DMS114 treated with DMSO at 0.1 percent for 48 hours (cell line): Measurements from ENCODE around the gene MRPL48.
A peak's percentile ranks its signal among the peaks of the same experiment; 100 is the strongest.
"Not testable (repeated sequence)": the region's sequence is repeated elsewhere in the genome, so short reads cannot be mapped to it uniquely, and the experiment has no call there.

Source experiments
- DNase-seq: peaks from one replicate; lab custom pipeline; 2025; ENCODE audit not compliant: unreplicated experiment; lab: John Stamatoyannopoulos, UW

MRPL48 gene

DNA sequence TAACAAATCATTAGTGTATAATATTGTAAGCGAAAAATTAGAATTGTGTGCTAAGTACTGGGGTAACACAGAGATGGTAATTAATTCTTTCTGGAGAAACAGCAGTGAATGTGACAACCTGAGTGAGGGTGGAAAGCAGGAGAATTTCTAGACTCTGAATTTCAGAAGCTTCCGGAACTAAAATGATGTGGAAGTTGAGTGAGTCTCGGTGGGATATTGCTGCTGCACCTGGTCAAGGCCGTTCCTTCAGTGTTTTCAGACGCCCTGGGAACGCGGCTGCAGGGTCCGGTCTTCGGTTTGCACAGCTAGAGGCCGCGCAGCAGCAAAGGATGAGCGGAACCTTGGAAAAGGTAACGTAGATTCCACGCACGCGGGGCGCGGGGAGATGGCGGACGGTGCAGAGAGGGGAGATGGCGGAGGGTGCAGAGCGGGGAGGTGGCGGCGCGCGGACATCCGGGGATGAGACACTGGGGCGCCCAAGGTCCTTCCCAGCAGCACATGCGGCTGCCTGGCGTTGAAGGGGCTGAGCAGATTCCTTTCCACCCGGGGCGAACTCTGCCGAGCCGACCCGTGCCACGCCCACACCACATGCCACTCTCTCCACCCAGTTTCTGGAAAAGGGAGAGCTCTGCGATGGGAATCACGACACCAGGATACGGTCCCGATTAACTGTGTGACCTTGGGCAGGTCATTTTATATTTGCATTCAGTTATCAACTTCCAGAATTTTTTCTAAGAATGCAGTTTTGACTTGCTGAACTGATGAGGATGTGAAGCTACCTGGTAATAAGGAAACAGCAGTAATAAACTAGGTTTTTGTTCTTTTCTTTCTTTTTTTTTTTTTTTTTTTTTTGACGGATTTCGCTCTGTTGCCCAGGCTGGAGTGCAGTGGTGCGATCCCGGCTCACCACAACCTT, at the start of gene MRPL48:
MRPL48 (plus strand) TSS at position 232 of the 916 bp plus-strand sequence; CDS start at position 330, 98 bp downstream.
- peak; percentile 83 for DNase-seq

GRCh38 chr11:73743045-73743444, 44.6 kb upstream of the MRPL48 start:
- no peak for DNase-seq

- no peak for DNase-seq
These were observed 41.0 kb upstream of the MRPL48 start for GRCh38 chr11:73746701-73747100.

- no peak for DNase-seq
These were observed 39.9 kb upstream of the MRPL48 start for GRCh38 chr11:73747762-73748161.

DNA sequence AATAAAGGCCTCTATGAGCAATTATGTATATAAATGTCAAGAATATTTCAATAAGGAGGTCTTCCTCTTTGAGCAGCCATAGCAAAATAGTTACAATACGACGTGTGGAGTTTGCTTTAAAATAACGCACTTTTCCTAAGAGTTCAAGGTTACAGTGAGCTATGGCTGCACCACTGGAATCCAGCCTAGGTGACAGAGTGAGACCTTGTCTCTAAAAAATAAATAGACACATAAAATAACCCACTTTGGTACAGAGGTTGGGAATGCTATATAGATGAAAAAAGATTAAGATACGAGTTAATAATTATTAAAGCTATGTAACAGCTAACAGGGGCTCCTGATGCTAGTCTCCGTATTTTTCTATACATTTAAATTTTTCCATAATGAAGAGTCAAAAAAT, 39.4 kb upstream of the MRPL48 start:
- DNase-seq = no peak

- DNase-seq = no peak
These were observed 38.6 kb upstream of the MRPL48 start for GRCh38 chr11:73749118-73749517.

- no peak for DNase-seq
These were observed 37.4 kb upstream of the MRPL48 start for GRCh38 chr11:73750228-73750627.

DNA sequence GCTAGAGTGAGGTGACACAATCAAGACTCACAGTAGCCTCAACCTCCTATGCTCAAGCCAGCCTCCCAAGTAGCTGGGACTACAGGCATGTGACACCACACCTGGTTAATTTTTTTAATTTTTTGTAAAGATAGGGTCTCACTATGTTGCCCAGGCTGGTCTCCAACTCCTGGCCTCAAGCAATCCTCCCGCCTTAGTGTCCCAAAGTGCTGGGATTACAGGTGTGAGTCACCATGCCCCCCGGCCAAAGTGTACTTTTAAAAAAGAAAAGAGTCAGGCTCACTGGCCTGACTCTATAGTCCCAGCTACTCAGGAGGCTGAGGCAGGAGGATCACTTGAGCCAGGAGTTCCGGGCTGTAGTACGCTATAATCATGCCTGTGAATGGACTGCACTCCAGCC, 36.8 kb upstream of the MRPL48 start:
- not testable (repeated sequence) for DNase-seq

- DNase-seq = no peak
These were observed 35.3 kb upstream of the MRPL48 start for GRCh38 chr11:73752216-73752867.

GRCh38 chr11:73752903-73753302, 34.8 kb upstream of the MRPL48 start:
- DNase-seq = no peak

DNA sequence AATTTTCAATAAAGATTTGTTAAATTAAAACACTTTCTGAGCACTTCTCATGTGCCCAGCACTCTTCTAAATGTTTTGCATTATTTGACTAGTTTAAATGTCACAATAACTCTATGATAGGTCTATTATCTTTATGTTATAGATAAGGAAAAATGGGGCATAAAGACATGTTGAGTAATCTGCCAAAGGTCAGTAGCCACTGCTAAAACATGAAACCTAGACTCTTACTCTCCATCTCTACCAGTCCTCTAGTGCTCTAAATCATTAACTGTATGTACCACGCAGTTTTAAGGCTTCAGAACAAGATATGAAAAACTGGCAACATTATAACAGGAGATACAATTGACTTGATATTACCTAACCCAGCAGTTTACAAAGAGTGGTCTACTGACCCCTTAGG, 33.7 kb upstream of the MRPL48 start:
- no peak for DNase-seq

GRCh38 chr11:73755670-73756069, 32.0 kb upstream of the MRPL48 start:
- DNase-seq = no peak

DNA sequence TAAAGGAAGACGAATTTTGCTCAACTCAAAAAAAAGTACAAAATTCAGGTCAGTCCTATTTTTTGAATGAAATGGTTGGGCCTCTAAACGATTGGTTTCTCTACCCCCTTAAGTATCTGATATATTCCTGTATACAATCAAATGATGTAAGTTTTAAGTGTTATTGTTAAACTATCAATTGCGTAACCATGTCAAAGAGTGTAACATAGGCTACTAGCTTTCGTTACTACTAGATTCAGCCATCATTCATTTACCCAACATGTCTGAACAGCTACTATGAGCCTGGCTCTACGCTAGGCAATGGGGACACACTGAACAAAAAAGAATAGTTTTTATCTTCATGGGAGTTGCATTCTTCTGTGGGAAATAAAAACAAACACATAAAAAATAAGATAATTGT, 30.1 kb upstream of the MRPL48 start:
- no peak for DNase-seq

GRCh38 chr11:73758451-73758850, 29.2 kb upstream of the MRPL48 start:
- no peak for DNase-seq

DNA sequence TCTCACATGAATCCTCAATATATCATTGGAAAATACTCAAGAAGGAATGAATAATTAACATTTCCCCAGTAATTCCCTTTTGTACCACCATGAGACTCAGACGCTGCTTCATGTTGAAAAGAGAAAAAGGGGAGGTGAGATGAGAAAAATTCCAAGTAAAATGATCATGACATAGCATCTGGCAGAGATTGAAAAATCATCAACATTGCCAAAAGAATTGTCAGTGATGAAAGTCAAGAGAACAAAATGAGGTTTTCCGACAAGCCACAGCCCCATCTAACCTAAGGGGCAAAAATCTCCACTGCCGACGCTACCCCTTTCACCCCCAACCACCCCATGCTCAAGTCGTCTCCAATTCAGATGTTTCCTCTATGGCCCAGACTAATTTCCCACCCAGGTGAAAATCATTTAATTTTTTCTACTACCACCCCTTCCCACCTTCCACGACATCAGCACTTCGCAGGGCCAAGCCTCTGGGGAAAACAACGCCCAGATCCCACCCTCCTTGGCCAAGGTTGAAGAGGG, 28.0 kb upstream of the MRPL48 start:
- DNase-seq = no peak

- no peak for DNase-seq
These were observed 27.5 kb upstream of the MRPL48 start for GRCh38 chr11:73760135-73760678.

GRCh38 chr11:73760679-73761402, 26.8 kb upstream of the MRPL48 start, which contains the start of gene RAB6A:
Gene RAB6A (minus strand): TSS chr11:73761074. CDS start chr11:73760635, 439 bp downstream.
- DNase-seq = peak; percentile 96

- DNase-seq = no peak
These were observed 26.2 kb upstream of the MRPL48 start for GRCh38 chr11:73761403-73761945.

- DNase-seq = no peak
These were observed 24.9 kb upstream of the MRPL48 start for GRCh38 chr11:73762732-73763131.

DNA sequence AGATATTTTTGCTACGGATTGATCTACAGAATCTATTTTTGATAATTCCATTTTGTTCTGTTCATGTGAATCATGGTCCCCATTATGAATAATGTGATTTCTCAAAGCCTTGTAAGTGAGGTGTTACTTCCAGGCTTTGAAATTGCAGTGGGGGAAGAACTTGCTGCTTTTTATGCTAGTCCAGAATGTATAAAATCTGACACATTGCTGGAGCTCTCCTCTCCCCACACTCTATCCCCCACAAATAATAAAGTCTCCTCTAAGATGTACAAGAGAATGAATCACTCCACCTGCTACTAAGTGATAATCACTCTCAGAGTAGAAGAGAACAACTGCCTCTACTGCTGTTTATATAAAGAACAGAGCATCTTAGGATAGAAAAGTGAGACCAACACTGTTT, 20.9 kb upstream of the MRPL48 start:
- no peak for DNase-seq

GRCh38 chr11:73770811-73771210, 16.9 kb upstream of the MRPL48 start:
- not testable (repeated sequence) for DNase-seq
